SU-DHL-6 (cell line): ENCODE results near the gene CEND1.

Experiments
- H2AFZ ChIP-seq: fragments of 200-600 bp; sonication (generic); 2 replicates; pipeline ENCODE4 v1.6.1; 2014; ENCODE audit warnings: low read depth, mild to moderate bottlenecking, moderate library complexity, mixed read lengths, antibody characterized with exemption, low read length; ENCODE audit not compliant: severe bottlenecking
- H3F3A ChIP-seq: fragments of 200-600 bp; shearing (Covaris generic); 2 replicates; pipeline ENCODE4 v1.6.0; 2016; ENCODE audit warnings: antibody characterized with exemption, mild to moderate bottlenecking; ENCODE audit not compliant: insufficient read depth
- H3K27ac ChIP-seq: fragments of 200-600 bp; sonication (generic); 2 replicates; pipeline ENCODE4 v1.5.1; 2016; ENCODE audit warnings: low read depth, mild to moderate bottlenecking, low read length, moderate library complexity, mixed read lengths
- H3K27me3 ChIP-seq: fragments of 200-600 bp; sonication (generic), shearing (Covaris generic); 2 replicates; pipeline ENCODE4 v1.6.0; 2014; ENCODE audit warnings: mild to moderate bottlenecking, low read length
- H3K36me3 ChIP-seq: fragments of 200-600 bp; sonication (generic); 2 replicates; pipeline ENCODE4 v1.6.1; 2014; ENCODE audit warnings: mild to moderate bottlenecking, low read length, mixed read lengths
- H3K4me2 ChIP-seq: fragments of 300-600, 200-600 bp; shearing (Covaris generic), sonication (generic); 2 replicates; pipeline ENCODE4 v1.6.0; 2014; ENCODE audit warnings: low read length, low read depth, mild to moderate bottlenecking; ENCODE audit not compliant: poor library complexity, severe bottlenecking
- H3K4me3 ChIP-seq: fragments of 200-600 bp; sonication (generic); 2 replicates; pipeline ENCODE4 v1.5.1; 2014; ENCODE audit warnings: antibody characterized with exemption, low read length, mild to moderate bottlenecking, mixed read lengths; ENCODE audit not compliant: insufficient read depth, poor library complexity, severe bottlenecking
- H3K79me2 ChIP-seq: fragments of 200-600 bp; sonication (generic); 2 replicates; pipeline ENCODE4 v1.6.1; 2014; ENCODE audit warnings: mild to moderate bottlenecking, low read length, moderate library complexity; ENCODE audit not compliant: insufficient read depth
- H3K9ac ChIP-seq: fragments of 200-600 bp; sonication (generic); 2 replicates; pipeline ENCODE4 v1.7.0; 2014; ENCODE audit warnings: mild to moderate bottlenecking, low read length
- H3K9me2 ChIP-seq: fragments of 200-600 bp; sonication (generic); replicated peaks from 2 replicates; pipeline ENCODE4 v1.6.1; 2014; ENCODE audit warnings: low read length; ENCODE audit not compliant: insufficient read depth
- H3K9me3 ChIP-seq: fragments of 200-600 bp; sonication (generic); 2 replicates; pipeline ENCODE4 v1.6.1; 2014; ENCODE audit warnings: low read length, mixed read lengths; ENCODE audit not compliant: insufficient read depth
- H4K20me1 ChIP-seq: fragments of 200-600 bp; sonication (generic); 2 replicates; pipeline ENCODE4 v1.6.1; 2014; ENCODE audit warnings: low read depth, mild to moderate bottlenecking, antibody characterized with exemption, low read length, moderate library complexity, mixed read lengths
- EZH2phosphoT487 ChIP-seq: fragments of 200-600 bp; sonication (generic), shearing (Covaris generic); conservative IDR thresholded peaks from 2 replicates; pipeline ENCODE4 v1.6.1; 2018; ENCODE audit warnings: mild to moderate bottlenecking, antibody characterized with exemption, low read length, moderate library complexity, mixed read lengths
- TF ChIP-seq, protein P1 (sequence below): fragments of 200-600 bp; sonication (generic); IDR thresholded peaks from one replicate; pipeline ENCODE4 v1.5.1; 2017; ENCODE audit warnings: antibody characterized with exemption, mild to moderate bottlenecking, low read length, moderate library complexity; ENCODE audit not compliant: insufficient read depth, poor library complexity, severe bottlenecking

The CEND1 gene

DNA sequence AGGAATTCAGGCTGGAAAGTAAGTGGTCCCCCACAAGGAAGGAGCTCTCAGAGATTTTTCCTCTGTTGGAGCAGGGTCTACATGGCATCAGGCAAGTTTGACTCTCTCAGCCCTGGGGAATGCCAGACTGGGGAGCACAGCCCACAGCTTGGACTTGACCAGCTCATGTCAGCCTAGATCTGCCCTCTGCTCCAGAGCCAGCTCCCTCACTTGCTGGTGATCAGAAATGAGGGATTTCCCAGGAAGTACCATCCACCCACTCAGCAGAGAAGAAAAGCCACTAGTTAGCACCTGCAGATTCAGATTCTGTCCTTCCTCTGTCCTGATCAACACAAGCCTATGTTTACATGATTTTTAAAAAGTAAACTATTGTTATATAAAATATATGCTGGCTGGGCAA lies 29.7 kb downstream of the CEND1 start:
- Histone ChIP-seq H3K9me3 (no peaks in the 10 kb centered on the region), H4K20me1 (peaks cover 6% of the 10 kb centered on the region; the same call in 1 of the 2 replicates), H3K27me3 (no peaks in the 10 kb centered on the region), H3F3A (peaks cover 14% of the 10 kb centered on the region), H3K27ac (no peak overlapping the region), H3K36me3 (peaks cover 8% of the 10 kb centered on the region; the same call in 1 of the 2 replicates), H3K79me2 (peaks cover 18% of the 10 kb centered on the region), H2AFZ (no peak overlapping the region), H3K4me3 (no peak overlapping the region), H3K9ac (no peak overlapping the region), H3K4me2 (no peak overlapping the region), H3K9me2 (no peaks in the 10 kb centered on the region)
- TF ChIP-seq, protein P1, sequence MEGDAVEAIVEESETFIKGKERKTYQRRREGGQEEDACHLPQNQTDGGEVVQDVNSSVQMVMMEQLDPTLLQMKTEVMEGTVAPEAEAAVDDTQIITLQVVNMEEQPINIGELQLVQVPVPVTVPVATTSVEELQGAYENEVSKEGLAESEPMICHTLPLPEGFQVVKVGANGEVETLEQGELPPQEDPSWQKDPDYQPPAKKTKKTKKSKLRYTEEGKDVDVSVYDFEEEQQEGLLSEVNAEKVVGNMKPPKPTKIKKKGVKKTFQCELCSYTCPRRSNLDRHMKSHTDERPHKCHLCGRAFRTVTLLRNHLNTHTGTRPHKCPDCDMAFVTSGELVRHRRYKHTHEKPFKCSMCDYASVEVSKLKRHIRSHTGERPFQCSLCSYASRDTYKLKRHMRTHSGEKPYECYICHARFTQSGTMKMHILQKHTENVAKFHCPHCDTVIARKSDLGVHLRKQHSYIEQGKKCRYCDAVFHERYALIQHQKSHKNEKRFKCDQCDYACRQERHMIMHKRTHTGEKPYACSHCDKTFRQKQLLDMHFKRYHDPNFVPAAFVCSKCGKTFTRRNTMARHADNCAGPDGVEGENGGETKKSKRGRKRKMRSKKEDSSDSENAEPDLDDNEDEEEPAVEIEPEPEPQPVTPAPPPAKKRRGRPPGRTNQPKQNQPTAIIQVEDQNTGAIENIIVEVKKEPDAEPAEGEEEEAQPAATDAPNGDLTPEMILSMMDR = no peak
- no peak for TF ChIP-seq EZH2phosphoT487

DNA sequence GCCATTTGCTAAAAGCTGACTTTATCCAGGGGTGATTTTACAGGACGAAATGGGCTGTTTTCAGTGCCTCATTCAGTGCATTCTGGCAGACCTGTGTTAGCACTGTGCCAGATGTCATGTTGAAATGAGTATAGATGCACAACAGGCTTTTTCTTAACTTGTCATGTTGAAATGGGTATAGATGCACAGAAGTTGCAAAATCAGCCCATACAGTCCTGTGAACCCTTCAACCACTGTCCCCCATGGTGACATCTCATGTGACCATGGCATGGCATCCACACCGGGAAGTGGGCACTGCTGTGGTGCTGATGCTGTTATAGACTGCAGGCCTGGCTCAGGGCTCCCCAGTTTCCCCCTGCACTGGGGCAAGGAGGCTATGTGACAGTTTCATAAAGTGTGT lies 40.2 kb downstream of the CEND1 start:
- Histone ChIP-seq H3K4me2 (peak overlapping the region; percentile 82), H3K9me3 (no peaks in the 10 kb centered on the region), H3F3A (0 out of 2 replicates have a peak, but pooled peaks cover 6% of the 10 kb centered on the region), H3K36me3 (no peaks in the 10 kb centered on the region), H3K4me3 (no peak overlapping the region), H2AFZ (no peak overlapping the region), H3K9me2 (no peaks in the 10 kb centered on the region), H4K20me1 (0 out of 2 replicates have a peak, but pooled peaks cover 5% of the 10 kb centered on the region), H3K9ac (0 out of 2 replicates have a peak overlapping the region, but pooled peaks have one; percentile 86), H3K27me3 (no peaks in the 10 kb centered on the region), H3K27ac (no peak overlapping the region), H3K79me2 (peaks cover 73% of the 10 kb centered on the region)
- TF ChIP-seq, protein P1 = no peak
- TF ChIP-seq EZH2phosphoT487 = no peak

DNA sequence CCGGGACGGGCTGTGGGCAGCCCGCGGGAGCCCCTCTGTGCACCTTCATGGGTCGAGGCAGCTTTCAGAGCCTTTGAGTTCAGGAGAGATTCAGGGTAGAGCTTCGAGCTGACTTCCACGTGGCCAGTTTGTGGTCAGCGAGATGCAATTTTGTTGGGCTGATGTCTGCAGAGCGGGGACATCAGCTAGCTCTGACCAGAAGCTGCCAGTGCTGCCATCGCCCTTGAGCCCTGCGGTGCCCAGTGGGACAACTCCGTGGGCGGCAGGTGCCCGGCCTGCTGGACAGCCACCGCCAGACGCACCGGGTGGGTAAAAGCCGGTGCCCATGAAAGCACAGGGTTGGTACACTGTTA lies 41.9 kb downstream of the CEND1 start:
- Histone ChIP-seq H3K79me2 (peaks cover 56% of the 10 kb centered on the region), H3K27ac (peak overlapping the region; percentile 55), H3K36me3 (no peaks in the 10 kb centered on the region), H2AFZ (peak overlapping the region; percentile 64), H3F3A (0 out of 2 replicates have a peak, but pooled peaks cover 6% of the 10 kb centered on the region), H3K9me3 (no peaks in the 10 kb centered on the region), H3K27me3 (no peaks in the 10 kb centered on the region), H3K4me3 (peak overlapping the region; percentile 69), H3K9me2 (no peaks in the 10 kb centered on the region), H3K9ac (peak overlapping the region; percentile 86), H3K4me2 (peak overlapping the region; percentile 82), H4K20me1 (0 out of 2 replicates have a peak, but pooled peaks cover 5% of the 10 kb centered on the region)
- TF ChIP-seq, protein P1 = no peak
- TF ChIP-seq EZH2phosphoT487 = no peak
